ENCODE data around the gene MYL3.

Gene MYL3

GRCh38 chr3:46883054-46883829 is 20.0 kb upstream of the MYL3 start:
- Mint-ChIP-seq H3K27ac (no peak overlapping the region), H3K4me1 (ENCODE audit: low read depth) (no peaks in the 10 kb centered on the region), H3K27me3 (ENCODE audit: low read depth) (peaks cover 75% of the 10 kb centered on the region), H3K9me3 (no peaks in the 10 kb centered on the region), H3K4me3 (peak overlapping the region; percentile 36), H3K36me3 (ENCODE audit: low read depth) (no peaks in the 10 kb centered on the region)
- no peak for DNase-seq (ENCODE audit: low spot score)

DNA sequence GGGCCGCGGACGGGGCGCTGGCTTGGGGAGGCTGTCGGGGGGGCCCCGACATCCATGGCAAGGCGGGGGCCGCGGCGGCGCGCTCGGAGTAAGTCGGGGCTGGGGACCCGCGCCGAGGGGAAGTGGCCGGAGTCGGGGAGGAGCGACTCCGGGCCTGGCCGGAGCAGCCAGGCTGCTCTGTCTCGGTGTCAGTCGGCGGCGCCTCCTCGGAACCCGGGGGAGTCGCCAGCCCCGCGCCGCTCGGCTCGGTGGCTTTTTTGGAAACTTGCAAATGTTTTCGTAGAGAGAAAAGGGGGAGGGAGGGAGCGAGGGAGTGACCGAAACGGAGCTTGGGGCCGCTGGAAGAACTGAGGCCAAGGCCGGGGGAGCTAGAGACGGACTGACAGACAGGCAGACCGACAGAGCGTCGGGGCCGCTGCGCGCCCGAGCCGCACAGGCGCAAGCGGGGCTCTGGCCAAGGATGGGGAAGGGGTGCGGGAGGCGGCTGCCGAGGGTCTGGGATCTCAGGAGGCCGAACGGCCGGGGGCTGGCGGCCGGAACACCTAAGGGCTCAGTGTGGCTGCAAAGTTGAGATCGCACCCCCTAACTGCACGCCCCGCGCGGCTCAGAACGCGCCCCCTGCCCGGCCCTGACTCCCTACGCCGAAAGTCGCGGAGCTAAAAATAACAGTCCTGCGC is 19.3 kb upstream of the MYL3 start:
- Mint-ChIP-seq H3K36me3 (ENCODE audit: low read depth) (no peaks in the 10 kb centered on the region), H3K27ac (no peak overlapping the region), H3K9me3 (no peaks in the 10 kb centered on the region), H3K27me3 (ENCODE audit: low read depth) (peaks cover 69% of the 10 kb centered on the region), H3K4me3 (peak overlapping the region; percentile 43), H3K4me1 (ENCODE audit: low read depth) (no peaks in the 10 kb centered on the region)
- no peak for DNase-seq (ENCODE audit: low spot score)

DNA sequence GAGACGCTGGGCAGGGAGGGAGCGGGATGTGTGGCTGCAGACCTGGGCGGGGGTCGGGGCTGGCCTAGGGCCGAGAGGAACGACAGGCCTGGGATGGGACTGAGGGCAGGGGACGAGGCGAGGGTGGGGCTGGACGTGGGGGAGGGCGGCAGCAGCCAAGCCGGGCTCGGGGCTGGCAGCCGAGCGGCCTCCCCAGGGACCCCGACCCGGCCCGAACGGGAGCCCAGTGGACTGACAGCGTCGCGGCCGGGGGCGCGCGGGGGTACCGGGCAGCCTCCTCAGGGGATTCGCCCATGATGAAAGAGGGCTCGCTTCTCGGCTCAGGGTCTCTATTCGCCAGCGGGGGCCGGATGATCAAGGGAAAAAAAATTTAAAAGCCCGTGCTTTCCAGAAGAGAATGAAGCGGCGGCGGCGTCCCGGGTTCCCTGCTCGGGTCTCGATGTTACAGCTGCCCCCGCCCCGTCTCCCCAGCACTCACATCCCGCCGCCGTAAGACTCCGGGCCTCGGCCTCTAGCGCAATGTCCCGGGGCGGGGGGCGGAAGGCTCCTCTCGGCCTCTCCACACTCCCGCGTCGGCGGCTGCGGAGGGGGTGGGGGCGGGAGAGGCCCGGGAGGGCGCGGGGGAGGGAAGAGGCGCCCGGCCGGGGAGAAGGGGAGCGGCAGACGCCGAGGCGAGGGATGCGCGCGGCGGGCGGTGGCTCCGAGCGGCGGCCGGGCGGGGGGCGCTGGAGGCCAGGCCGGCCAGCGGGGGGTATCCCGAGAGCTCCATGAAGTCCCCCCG is 18.5 kb upstream of the MYL3 start:
- no peak for DNase-seq (ENCODE audit: low spot score)
- Mint-ChIP-seq H3K9me3 (no peaks in the 10 kb centered on the region), H3K27me3 (ENCODE audit: low read depth) (peaks cover 66% of the 10 kb centered on the region), H3K27ac (no peak overlapping the region), H3K4me1 (ENCODE audit: low read depth) (no peaks in the 10 kb centered on the region), H3K4me3 (peak overlapping the region; percentile 40), H3K36me3 (ENCODE audit: low read depth) (no peaks in the 10 kb centered on the region)

GRCh38 chr3:46880884-46881595 is 17.8 kb upstream of the MYL3 start:
- H3K9me3 Mint-ChIP-seq = no peaks in the 10 kb centered on the region
- no peak for DNase-seq (ENCODE audit: low spot score)
- peaks cover 58% of the 10 kb centered on the region for H3K27me3 Mint-ChIP-seq (ENCODE audit: low read depth)
- H3K4me1 Mint-ChIP-seq (ENCODE audit: low read depth) = no peaks in the 10 kb centered on the region
- no peak overlapping the region for H3K27ac Mint-ChIP-seq
- H3K36me3 Mint-ChIP-seq (ENCODE audit: low read depth) = no peaks in the 10 kb centered on the region
- H3K4me3 Mint-ChIP-seq = peak overlapping the region; percentile 7

DNA sequence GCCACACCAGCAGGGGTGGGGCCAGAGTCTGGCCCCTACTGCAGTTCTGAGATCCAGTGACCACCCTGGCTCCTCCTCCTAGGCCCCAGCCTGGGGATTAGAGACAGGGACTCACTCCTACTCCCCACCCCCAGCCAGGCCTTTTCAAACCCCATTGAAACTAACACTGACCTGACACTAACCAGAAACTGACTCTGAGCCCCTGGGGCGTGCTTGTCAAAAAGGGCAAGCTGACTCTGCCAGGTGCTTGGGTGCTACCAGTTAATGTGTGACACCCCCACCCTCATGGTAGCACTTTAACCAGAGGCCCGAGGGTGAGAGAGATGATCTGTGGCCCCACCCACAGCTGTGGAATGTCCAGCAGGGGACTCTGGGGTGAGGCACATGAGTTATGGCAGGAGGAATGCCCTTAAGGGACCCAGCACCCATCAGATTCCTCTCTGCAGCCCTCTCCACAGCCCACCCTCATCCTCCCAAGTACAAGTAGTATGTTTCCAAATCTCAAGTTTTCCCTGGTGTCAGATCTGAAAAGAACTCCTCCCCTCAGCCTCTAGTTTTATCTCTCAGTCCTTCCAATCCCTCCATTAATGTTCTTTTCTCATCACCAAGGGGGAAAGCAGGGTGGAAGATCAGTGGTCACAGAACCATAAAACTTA is 15.7 kb upstream of the MYL3 start:
- H3K9me3 Mint-ChIP-seq = no peaks in the 10 kb centered on the region
- H3K4me3 Mint-ChIP-seq = no peak overlapping the region
- DNase-seq (ENCODE audit: low spot score) = no peak
- peaks cover 44% of the 10 kb centered on the region for H3K27me3 Mint-ChIP-seq (ENCODE audit: low read depth)
- no peaks in the 10 kb centered on the region for H3K36me3 Mint-ChIP-seq (ENCODE audit: low read depth)
- H3K4me1 Mint-ChIP-seq (ENCODE audit: low read depth) = peaks cover 5% of the 10 kb centered on the region
- H3K27ac Mint-ChIP-seq = no peak overlapping the region

GRCh38 chr3:46877406-46878125 is 14.3 kb upstream of the MYL3 start, which contains the start of gene PTH1R:
TSS of gene PTH1R (plus strand) at chr3:46877721. CDS start at chr3:46883560, 5,839 bp downstream.
- DNase-seq (ENCODE audit: low spot score) = no peak
- Mint-ChIP-seq H3K4me1 (ENCODE audit: low read depth) (peaks cover 5% of the 10 kb centered on the region), H3K27ac (no peak within 1 kb of the TSS), H3K27me3 (ENCODE audit: low read depth) (peaks cover 40% of the 10 kb centered on the region), H3K36me3 (ENCODE audit: low read depth) (no peaks in the 10 kb centered on the region), H3K4me3 (no peak within 1 kb of the TSS), H3K9me3 (no peaks in the 10 kb centered on the region)

DNA sequence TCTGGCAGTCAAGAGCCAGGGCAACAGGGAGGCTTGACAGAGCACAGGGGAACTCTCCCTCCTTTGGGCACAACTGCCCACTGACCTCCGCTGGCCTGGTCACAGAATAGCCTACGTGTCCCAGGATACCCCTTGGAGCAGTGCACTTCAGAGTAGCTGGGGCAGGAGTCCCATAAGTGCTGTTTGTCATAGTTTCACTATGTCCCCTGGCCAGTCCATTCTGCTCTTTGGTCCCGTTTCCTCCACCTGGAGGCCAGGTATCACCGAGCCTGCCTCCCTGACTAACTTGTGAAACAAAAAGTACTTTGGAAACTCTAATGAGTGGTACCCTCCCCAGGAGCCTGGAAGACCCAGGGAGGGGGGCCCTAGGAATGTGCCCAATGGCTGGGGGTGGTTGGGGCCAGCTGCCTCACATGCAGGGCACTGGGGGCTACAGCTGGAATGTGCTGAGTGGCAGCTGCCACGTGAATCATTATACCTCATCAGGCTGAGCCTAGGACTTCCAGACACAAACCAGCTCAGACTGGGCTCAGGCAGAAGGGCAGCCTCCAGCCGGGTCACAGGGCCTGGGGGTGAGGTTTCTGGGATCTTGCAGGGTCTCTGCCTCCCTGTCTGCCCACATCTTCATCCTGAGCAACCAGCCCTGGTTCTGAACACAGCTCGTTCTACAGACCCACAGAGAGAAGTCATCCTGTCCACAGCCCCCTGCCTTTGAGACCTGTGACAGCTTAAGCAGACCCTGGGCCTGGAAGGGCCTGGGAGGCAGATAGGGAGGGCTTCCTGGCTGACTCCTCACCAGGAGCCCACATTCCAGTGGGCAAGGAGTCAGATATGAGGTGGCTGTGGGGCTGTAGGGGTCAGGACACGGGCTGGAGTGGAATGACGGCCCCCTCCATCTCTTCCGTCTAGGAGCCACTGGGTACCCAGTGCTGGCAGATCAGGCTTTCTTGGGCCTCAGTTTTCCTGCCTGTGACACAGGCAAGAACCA is 13.4 kb upstream of the MYL3 start:
- no peak overlapping the region for H3K4me3 Mint-ChIP-seq
- no peaks in the 10 kb centered on the region for H3K9me3 Mint-ChIP-seq
- no peak overlapping the region for H3K27ac Mint-ChIP-seq
- H3K4me1 Mint-ChIP-seq (ENCODE audit: low read depth) = peaks cover 5% of the 10 kb centered on the region
- no peaks in the 10 kb centered on the region for H3K36me3 Mint-ChIP-seq (ENCODE audit: low read depth)
- DNase-seq (ENCODE audit: low spot score) = no peak
- peaks cover 35% of the 10 kb centered on the region for H3K27me3 Mint-ChIP-seq (ENCODE audit: low read depth)

- peaks cover 27% of the 10 kb centered on the region for H3K27me3 Mint-ChIP-seq (ENCODE audit: low read depth)
- DNase-seq (ENCODE audit: low spot score) = no peak
- no peak overlapping the region for H3K4me3 Mint-ChIP-seq
- H3K27ac Mint-ChIP-seq = no peak overlapping the region
- H3K36me3 Mint-ChIP-seq (ENCODE audit: low read depth) = no peaks in the 10 kb centered on the region
- H3K4me1 Mint-ChIP-seq (ENCODE audit: low read depth) = peaks cover 5% of the 10 kb centered on the region
- no peaks in the 10 kb centered on the region for H3K9me3 Mint-ChIP-seq
These were observed 12.3 kb upstream of the MYL3 start for GRCh38 chr3:46875560-46875959.

- Mint-ChIP-seq H3K9me3 (no peaks in the 10 kb centered on the region), H3K36me3 (ENCODE audit: low read depth) (no peaks in the 10 kb centered on the region), H3K27ac (no peak overlapping the region), H3K4me3 (no peak overlapping the region), H3K4me1 (ENCODE audit: low read depth) (peaks cover 5% of the 10 kb centered on the region), H3K27me3 (ENCODE audit: low read depth) (peaks cover 15% of the 10 kb centered on the region)
- no peak for DNase-seq (ENCODE audit: low spot score)
These were observed 11.2 kb upstream of the MYL3 start for GRCh38 chr3:46874430-46874829.

- Mint-ChIP-seq H3K9me3 (no peaks in the 10 kb centered on the region), H3K4me1 (ENCODE audit: low read depth) (peaks cover 5% of the 10 kb centered on the region)
These were observed 10.3 kb upstream of the MYL3 start for GRCh38 chr3:46873521-46873920.

DNA sequence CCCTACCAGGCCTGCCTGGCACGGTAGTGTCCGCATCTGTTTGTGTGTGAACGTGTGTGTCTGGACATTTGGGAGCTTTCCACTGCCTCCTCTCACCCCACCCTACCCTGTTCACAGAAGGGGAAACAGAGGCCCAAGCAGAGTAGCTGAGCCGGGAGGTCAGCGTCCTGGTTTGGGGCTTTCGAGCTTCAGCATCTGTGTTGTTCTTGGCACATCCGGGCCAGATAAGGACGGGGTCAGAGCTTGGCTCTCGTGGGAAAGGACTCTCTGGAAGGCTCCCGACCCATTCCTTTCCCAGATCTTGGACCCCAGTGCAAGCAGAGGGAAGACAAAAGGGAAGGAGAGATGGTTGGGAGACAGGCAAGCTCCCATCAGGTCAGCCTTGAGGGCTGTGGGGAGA is 8.0 kb upstream of the MYL3 start:
- peaks cover 9% of the 10 kb centered on the region for H3K27me3 Mint-ChIP-seq (ENCODE audit: low read depth)
- no peaks in the 10 kb centered on the region for H3K9me3 Mint-ChIP-seq
- H3K4me3 Mint-ChIP-seq = no peak overlapping the region
- no peak overlapping the region for H3K27ac Mint-ChIP-seq
- DNase-seq (ENCODE audit: low spot score) = no peak
- no peaks in the 10 kb centered on the region for H3K36me3 Mint-ChIP-seq (ENCODE audit: low read depth)
- H3K4me1 Mint-ChIP-seq (ENCODE audit: low read depth) = peaks cover 5% of the 10 kb centered on the region

More at GRCh38 chr3:46873521-46873920, 10.3 kb upstream of the MYL3 start:
- Mint-ChIP-seq H3K27me3 (ENCODE audit: low read depth) (peaks cover 9% of the 10 kb centered on the region), H3K36me3 (ENCODE audit: low read depth) (no peaks in the 10 kb centered on the region), H3K4me3 (no peak overlapping the region), H3K27ac (no peak overlapping the region)
- DNase-seq (ENCODE audit: low spot score) = no peak

DNA sequence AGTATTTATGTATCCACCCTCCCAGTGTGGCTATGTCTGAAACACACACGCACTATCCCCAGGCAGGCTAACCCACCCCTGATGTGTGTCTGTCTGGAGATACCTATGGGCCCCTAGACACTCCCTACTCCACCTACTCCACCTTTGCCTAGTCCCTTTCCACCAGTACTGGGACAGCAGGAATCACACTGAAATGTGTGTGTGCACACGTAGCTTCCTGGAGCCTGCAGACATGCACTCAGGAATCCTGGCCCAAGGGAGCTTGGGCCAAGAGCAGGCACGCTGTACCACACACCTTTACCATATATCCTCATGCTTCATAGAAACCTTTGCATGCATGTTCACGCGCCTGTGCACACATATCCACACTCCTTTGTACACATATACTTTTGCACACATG is 7.4 kb upstream of the MYL3 start:
- peaks cover 5% of the 10 kb centered on the region for H3K4me1 Mint-ChIP-seq (ENCODE audit: low read depth)
- H3K36me3 Mint-ChIP-seq (ENCODE audit: low read depth) = no peaks in the 10 kb centered on the region
- no peak overlapping the region for H3K4me3 Mint-ChIP-seq
- peaks cover 9% of the 10 kb centered on the region for H3K27me3 Mint-ChIP-seq (ENCODE audit: low read depth)
- no peak overlapping the region for H3K27ac Mint-ChIP-seq
- DNase-seq (ENCODE audit: low spot score) = no peak
- no peaks in the 10 kb centered on the region for H3K9me3 Mint-ChIP-seq
